Activated CD4-positive, CD25-positive, alpha-beta regulatory T cell (primary cell): ENCODE measurements around the gene ALOX15.
"Not testable (repeated sequence)": the region's sequence is repeated elsewhere in the genome, so short reads cannot be mapped to it uniquely, and the experiment has no call there.

Experiments used
- DNase-seq, 4 experiments: peaks; one replicate each; lab custom pipeline; 2025; lab: John Stamatoyannopoulos, UW

The ALOX15 gene

GRCh38 chr17:4641297-4642195 lies at the start of gene ALOX15:
Gene ALOX15, minus strand, starts transcription at chr17:4641678. Its CDS starts 27 bp downstream, at chr17:4641651.
- DNase-seq: no peak

- DNase-seq: no peak
These were observed 49.3 kb upstream of the ALOX15 start for GRCh38 chr17:4690745-4691144.

GRCh38 chr17:4689872-4690271 lies 48.4 kb upstream of the ALOX15 start:
- not testable (repeated sequence) for DNase-seq

GRCh38 chr17:4683739-4684138 lies 42.3 kb upstream of the ALOX15 start:
- not testable (repeated sequence) for DNase-seq

GRCh38 chr17:4679658-4680057 lies 38.2 kb upstream of the ALOX15 start:
- no peak for DNase-seq

GRCh38 chr17:4678448-4679026 lies 37.1 kb upstream of the ALOX15 start:
- no peak for DNase-seq

- no peak for DNase-seq
These were observed 35.3 kb upstream of the ALOX15 start for GRCh38 chr17:4676791-4677190.

GRCh38 chr17:4675791-4676190 lies 34.3 kb upstream of the ALOX15 start:
- no peak for DNase-seq

- no peak for DNase-seq
These were observed 33.2 kb upstream of the ALOX15 start for GRCh38 chr17:4674685-4674998.

- no peak for DNase-seq
These were observed 32.7 kb upstream of the ALOX15 start for GRCh38 chr17:4673986-4674684.

- DNase-seq: no peak
These were observed 31.7 kb upstream of the ALOX15 start for GRCh38 chr17:4673169-4673568.

- no peak for DNase-seq
These were observed 31.3 kb upstream of the ALOX15 start for GRCh38 chr17:4672751-4673150.

- DNase-seq: no peak
These were observed 30.7 kb upstream of the ALOX15 start for GRCh38 chr17:4672055-4672630.

- no peak for DNase-seq
These were observed 25.7 kb upstream of the ALOX15 start for GRCh38 chr17:4667166-4667565.

GRCh38 chr17:4666296-4666695 lies 24.8 kb upstream of the ALOX15 start:
- DNase-seq: no peak

GRCh38 chr17:4665027-4665426 lies 23.5 kb upstream of the ALOX15 start:
- no peak for DNase-seq

GRCh38 chr17:4664230-4664629 lies 22.8 kb upstream of the ALOX15 start:
- DNase-seq: no peak

- DNase-seq: no peak
These were observed 22.2 kb upstream of the ALOX15 start for GRCh38 chr17:4663711-4664110.

- no peak for DNase-seq
These were observed 17.2 kb upstream of the ALOX15 start for GRCh38 chr17:4658478-4659305.

- no peak for DNase-seq
These were observed 16.2 kb upstream of the ALOX15 start for GRCh38 chr17:4657678-4658077.

- DNase-seq: not testable (repeated sequence)
These were observed 14.5 kb upstream of the ALOX15 start for GRCh38 chr17:4655933-4656332.

GRCh38 chr17:4652997-4653396 lies 11.5 kb upstream of the ALOX15 start:
- no peak for DNase-seq
